ENCODE results near the gene PSMD12. TPM values are rescaled to one million over a fixed set of nuclear protein-coding genes. Genes with fewer than 3 reads are reported as not detected.
"Not testable (repeated sequence)": the region's sequence is repeated elsewhere in the genome, so short reads cannot be mapped to it uniquely, and the experiment has no call there.

The PSMD12 gene
- total RNA-seq, 1 experiment from 2014 or later, result 192 TPM

GRCh38 chr17:67328026-67328425 lies 38.4 kb downstream of the PSMD12 start:
- H3K27ac ChIP-seq (ENCODE audit: low read depth, low read length, poor library complexity, severe bottlenecking), result no peak overlapping the region
- no peaks in the 10 kb centered on the region for H3K4me1 ChIP-seq (ENCODE audit: insufficient read depth, low read length, poor library complexity, severe bottlenecking)
- POLR2A ChIA-PET (ENCODE audit: low non-redundant PET), result no interaction called here
- H3K9me3 ChIP-seq (ENCODE audit: low read depth, low read length, poor library complexity, severe bottlenecking), result no peaks in the 10 kb centered on the region
- CTCF ChIA-PET, result no interaction called here
- no peak overlapping the region for H3K4me3 ChIP-seq (ENCODE audit: low read depth, low read length, poor library complexity, severe bottlenecking)
- no TSS peak for BruUV-seq (replicated peaks)
- intact Hi-C loops (cut with micrococcal nuclease; ENCODE audit: unreplicated experiment), result no loop called here
- H3K36me3 ChIP-seq (ENCODE audit: insufficient read depth, low read length, poor library complexity, severe bottlenecking), result no peaks in the 10 kb centered on the region
- DNase-seq (ENCODE audit: low spot score), result no peak
- TF ChIP-seq, protein P1, sequence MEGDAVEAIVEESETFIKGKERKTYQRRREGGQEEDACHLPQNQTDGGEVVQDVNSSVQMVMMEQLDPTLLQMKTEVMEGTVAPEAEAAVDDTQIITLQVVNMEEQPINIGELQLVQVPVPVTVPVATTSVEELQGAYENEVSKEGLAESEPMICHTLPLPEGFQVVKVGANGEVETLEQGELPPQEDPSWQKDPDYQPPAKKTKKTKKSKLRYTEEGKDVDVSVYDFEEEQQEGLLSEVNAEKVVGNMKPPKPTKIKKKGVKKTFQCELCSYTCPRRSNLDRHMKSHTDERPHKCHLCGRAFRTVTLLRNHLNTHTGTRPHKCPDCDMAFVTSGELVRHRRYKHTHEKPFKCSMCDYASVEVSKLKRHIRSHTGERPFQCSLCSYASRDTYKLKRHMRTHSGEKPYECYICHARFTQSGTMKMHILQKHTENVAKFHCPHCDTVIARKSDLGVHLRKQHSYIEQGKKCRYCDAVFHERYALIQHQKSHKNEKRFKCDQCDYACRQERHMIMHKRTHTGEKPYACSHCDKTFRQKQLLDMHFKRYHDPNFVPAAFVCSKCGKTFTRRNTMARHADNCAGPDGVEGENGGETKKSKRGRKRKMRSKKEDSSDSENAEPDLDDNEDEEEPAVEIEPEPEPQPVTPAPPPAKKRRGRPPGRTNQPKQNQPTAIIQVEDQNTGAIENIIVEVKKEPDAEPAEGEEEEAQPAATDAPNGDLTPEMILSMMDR (conservative IDR thresholded peaks at IDR 0.05; ENCODE audit: low read depth, low read length), result no peak
- no peak for TF ChIP-seq EZH2 (IDR thresholded peaks at IDR 0.05; ENCODE audit: borderline replicate concordance, low read depth, low read length, poor library complexity, severe bottlenecking)
- H3K27me3 ChIP-seq (replicated peaks; ENCODE audit: insufficient read depth, low read depth, low read length, poor library complexity), result no peaks in the 10 kb centered on the region

GRCh38 chr17:67326959-67327745 lies 39.2 kb downstream of the PSMD12 start:
- H3K36me3 ChIP-seq (ENCODE audit: insufficient read depth, low read length, poor library complexity, severe bottlenecking); H3K27me3 ChIP-seq (replicated peaks; ENCODE audit: insufficient read depth, low read depth, low read length, poor library complexity); BruUV-seq (replicated peaks); POLR2A ChIA-PET (ENCODE audit: low non-redundant PET); H3K4me3 ChIP-seq (ENCODE audit: low read depth, low read length, poor library complexity, severe bottlenecking); DNase-seq (ENCODE audit: low spot score); H3K4me1 ChIP-seq (ENCODE audit: insufficient read depth, low read length, poor library complexity, severe bottlenecking); CTCF ChIA-PET; H3K9me3 ChIP-seq (ENCODE audit: low read depth, low read length, poor library complexity, severe bottlenecking); intact Hi-C loops (cut with micrococcal nuclease; ENCODE audit: unreplicated experiment); H3K27ac ChIP-seq (ENCODE audit: low read depth, low read length, poor library complexity, severe bottlenecking): not testable (repeated sequence)

- no peak overlapping the region for H3K27ac ChIP-seq (ENCODE audit: low read depth, low read length, poor library complexity, severe bottlenecking)
- H3K9me3 ChIP-seq (ENCODE audit: low read depth, low read length, poor library complexity, severe bottlenecking), result no peaks in the 10 kb centered on the region
- ChIA-PET CTCF (no interaction called here), POLR2A (ENCODE audit: low non-redundant PET) (no interaction called here)
- no peak overlapping the region for H3K4me3 ChIP-seq (ENCODE audit: low read depth, low read length, poor library complexity, severe bottlenecking)
- TF ChIP-seq, protein P1 (conservative IDR thresholded peaks at IDR 0.05; ENCODE audit: low read depth, low read length), result no peak
- TF ChIP-seq EZH2 (IDR thresholded peaks at IDR 0.05; ENCODE audit: borderline replicate concordance, low read depth, low read length, poor library complexity, severe bottlenecking), result no peak
- intact Hi-C loops (cut with micrococcal nuclease; ENCODE audit: unreplicated experiment), result no loop called here
- no peak for DNase-seq (ENCODE audit: low spot score)
- BruUV-seq (replicated peaks), result no TSS peak
- H3K4me1 ChIP-seq (ENCODE audit: insufficient read depth, low read length, poor library complexity, severe bottlenecking), result peaks cover 7% of the 10 kb centered on the region
- no peaks in the 10 kb centered on the region for H3K27me3 ChIP-seq (replicated peaks; ENCODE audit: insufficient read depth, low read depth, low read length, poor library complexity)
- no peaks in the 10 kb centered on the region for H3K36me3 ChIP-seq (ENCODE audit: insufficient read depth, low read length, poor library complexity, severe bottlenecking)
Observed at GRCh38 chr17:67326440-67326839, 39.9 kb downstream of the PSMD12 start.

GRCh38 chr17:67324330-67324729 lies 42.0 kb downstream of the PSMD12 start:
- CTCF ChIA-PET, result no interaction called here
- Histone ChIP-seq H3K9me3 (ENCODE audit: low read depth, low read length, poor library complexity, severe bottlenecking) (no peaks in the 10 kb centered on the region), H3K27ac (ENCODE audit: low read depth, low read length, poor library complexity, severe bottlenecking) (no peak overlapping the region), H3K36me3 (ENCODE audit: insufficient read depth, low read length, poor library complexity, severe bottlenecking) (no peaks in the 10 kb centered on the region), H3K27me3 (replicated peaks; ENCODE audit: insufficient read depth, low read depth, low read length, poor library complexity) (no peaks in the 10 kb centered on the region), H3K4me1 (ENCODE audit: insufficient read depth, low read length, poor library complexity, severe bottlenecking) (peaks cover 7% of the 10 kb centered on the region), H3K4me3 (ENCODE audit: low read depth, low read length, poor library complexity, severe bottlenecking) (no peak overlapping the region)
- TF ChIP-seq, protein P1 (conservative IDR thresholded peaks at IDR 0.05; ENCODE audit: low read depth, low read length), result no peak
- TF ChIP-seq EZH2 (IDR thresholded peaks at IDR 0.05; ENCODE audit: borderline replicate concordance, low read depth, low read length, poor library complexity, severe bottlenecking), result no peak
- DNase-seq (ENCODE audit: low spot score), result no peak
- BruUV-seq (replicated peaks), result no TSS peak
- intact Hi-C loops (cut with micrococcal nuclease; ENCODE audit: unreplicated experiment), result no loop called here
- POLR2A ChIA-PET (ENCODE audit: low non-redundant PET), result no interaction called here

All from A673 (cell line).